DMS114 treated with DMSO at 0.1 percent for 48 hours (cell line): ENCODE measurements around the gene TCERG1L.
"Not testable (repeated sequence)": the region's sequence is repeated elsewhere in the genome, so short reads cannot be mapped to it uniquely, and the experiment has no call there.

Source experiments
- DNase-seq: peaks from one replicate; lab custom pipeline; 2025; ENCODE audit not compliant: unreplicated experiment; lab: John Stamatoyannopoulos, UW

Gene TCERG1L

GRCh38 chr10:131195558-131196159 is 115.9 kb downstream of the TCERG1L start:
- no peak for DNase-seq

- DNase-seq, result no peak
Observed at GRCh38 chr10:131195116-131195515, 116.4 kb downstream of the TCERG1L start.

GRCh38 chr10:131193923-131194322 is 117.6 kb downstream of the TCERG1L start:
- no peak for DNase-seq

- no peak for DNase-seq
Observed at GRCh38 chr10:131188494-131188893, 123.0 kb downstream of the TCERG1L start.

GRCh38 chr10:131187926-131188325 is 123.6 kb downstream of the TCERG1L start:
- DNase-seq, result no peak

- no peak for DNase-seq
Observed at GRCh38 chr10:131187274-131187673, 124.2 kb downstream of the TCERG1L start.

GRCh38 chr10:131186547-131187253 is 124.8 kb downstream of the TCERG1L start:
- no peak for DNase-seq

- no peak for DNase-seq
Observed at GRCh38 chr10:131184503-131184902, 127.0 kb downstream of the TCERG1L start.

- DNase-seq, result no peak
Observed at GRCh38 chr10:131183546-131184045, 127.9 kb downstream of the TCERG1L start.

GRCh38 chr10:131181456-131181855 is 130.1 kb downstream of the TCERG1L start:
- no peak for DNase-seq

GRCh38 chr10:131180740-131181415 is 130.6 kb downstream of the TCERG1L start:
- no peak for DNase-seq

GRCh38 chr10:131180086-131180485 is 131.4 kb downstream of the TCERG1L start:
- no peak for DNase-seq

- no peak for DNase-seq
Observed at GRCh38 chr10:131179361-131179760, 132.2 kb downstream of the TCERG1L start.

- DNase-seq, result no peak
Observed at GRCh38 chr10:131178521-131179331, 132.8 kb downstream of the TCERG1L start.

GRCh38 chr10:131177431-131178327 is 133.8 kb downstream of the TCERG1L start:
- no peak for DNase-seq

GRCh38 chr10:131176907-131177306 is 134.6 kb downstream of the TCERG1L start:
- no peak for DNase-seq

GRCh38 chr10:131176324-131176723 is 135.2 kb downstream of the TCERG1L start:
- not testable (repeated sequence) for DNase-seq

GRCh38 chr10:131175891-131176290 is 135.6 kb downstream of the TCERG1L start:
- DNase-seq, result no peak

GRCh38 chr10:131174651-131175540 is 136.6 kb downstream of the TCERG1L start:
- no peak for DNase-seq
